Fibroblast of villous mesenchyme (primary cell): ENCODE data around the gene REPS1. TPM values are rescaled to one million over a fixed set of nuclear protein-coding genes. Genes with fewer than 3 reads are reported as not detected.
"Not testable (repeated sequence)": the region's sequence is repeated elsewhere in the genome, so short reads cannot be mapped to it uniquely, and the experiment has no call there.

Experiments
- DNase-seq: peaks from one replicate; pipeline ENCODE4 v3.0.0-alpha.2; 2010; ENCODE audit warnings: low read depth
- H3K4me3 ChIP-seq: 2 replicates; pipeline ENCODE4 v1.5.1; 2011; ENCODE audit warnings: low read depth, mild to moderate bottlenecking, low read length
- CTCF ChIP-seq: IDR thresholded peaks from 2 replicates; pipeline ENCODE4 v1.5.1; 2012; ENCODE audit warnings: low read depth, mild to moderate bottlenecking, low read length; ENCODE audit not compliant: insufficient read depth
- total RNA-seq: library from RNA; depleted of rRNA; stranded (reverse); fragments of >200 nt; gene quantifications from 2 replicates; pipeline ENCODE4 v1.2.3, GENCODE V29; 2012

Gene REPS1
- total RNA-seq, 1 donor, result 43.2 TPM

DNA sequence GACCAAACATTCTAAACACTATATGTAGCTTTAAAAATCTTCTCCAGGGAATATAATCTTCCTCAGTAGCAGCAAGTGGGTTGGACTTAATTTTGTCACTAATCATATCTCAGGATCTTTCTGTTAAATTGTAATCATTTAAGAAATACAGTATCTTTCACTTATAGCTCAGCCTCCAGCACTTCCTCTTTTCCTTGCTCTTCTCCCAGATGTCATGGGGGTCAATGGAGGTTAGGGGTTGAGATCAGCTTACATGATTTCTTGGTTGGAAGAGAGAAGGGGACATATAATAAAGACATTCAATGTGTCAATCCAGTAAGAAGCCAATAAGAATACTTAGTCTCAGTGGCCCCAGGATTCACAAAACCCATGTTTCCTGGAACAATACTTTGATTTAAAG, 15.7 kb upstream of the REPS1 start:
- no peak overlapping the region for H3K4me3 ChIP-seq
- no peak for DNase-seq
- no peak for TF ChIP-seq CTCF

DNA sequence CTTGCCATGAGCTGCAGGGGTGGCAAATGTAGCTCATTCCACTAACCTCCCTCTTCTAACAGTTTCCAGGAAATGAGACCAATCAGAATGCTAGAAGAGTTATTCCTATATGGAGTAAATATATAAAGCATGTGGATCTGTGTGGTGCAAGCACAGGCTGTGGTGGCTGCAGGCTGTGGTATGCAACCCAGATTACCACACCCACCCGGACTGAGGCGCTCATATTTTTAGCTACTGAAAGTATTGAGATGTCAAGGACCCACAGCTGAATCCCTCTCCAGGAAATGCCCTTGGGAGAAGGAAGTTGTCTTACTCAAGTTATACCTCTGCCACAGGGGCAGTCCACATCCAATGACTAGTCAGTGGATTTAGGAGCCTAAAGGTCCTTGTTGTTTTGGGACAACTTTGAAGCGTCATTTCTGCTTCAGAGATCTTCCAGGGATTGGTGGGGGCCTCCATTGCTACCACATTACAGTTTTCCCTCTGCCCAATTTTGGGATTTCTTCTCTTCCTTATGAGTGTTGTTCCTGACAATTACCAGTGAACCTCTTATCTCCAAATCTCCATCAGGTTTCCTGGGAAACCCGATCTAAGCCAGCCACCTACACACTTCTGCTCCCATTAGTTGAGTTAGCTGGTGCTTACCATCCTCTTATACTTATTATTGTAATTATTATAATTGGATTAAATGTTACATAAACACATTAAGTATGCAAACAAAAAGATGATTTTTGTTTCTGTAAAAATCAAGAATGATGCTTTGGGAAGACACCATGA, 12.1 kb upstream of the REPS1 start:
- no peak overlapping the region for H3K4me3 ChIP-seq
- TF ChIP-seq CTCF, result no peak
- DNase-seq, result no peak

- no peak for DNase-seq
- TF ChIP-seq CTCF, result no peak
- H3K4me3 ChIP-seq, result no peak overlapping the region
These were observed 9.1 kb upstream of the REPS1 start for GRCh38 chr6:138997136-138997535.

GRCh38 chr6:138996524-138996923, 8.5 kb upstream of the REPS1 start:
- DNase-seq, result no peak
- TF ChIP-seq CTCF, result no peak
- H3K4me3 ChIP-seq, result no peak overlapping the region

DNA sequence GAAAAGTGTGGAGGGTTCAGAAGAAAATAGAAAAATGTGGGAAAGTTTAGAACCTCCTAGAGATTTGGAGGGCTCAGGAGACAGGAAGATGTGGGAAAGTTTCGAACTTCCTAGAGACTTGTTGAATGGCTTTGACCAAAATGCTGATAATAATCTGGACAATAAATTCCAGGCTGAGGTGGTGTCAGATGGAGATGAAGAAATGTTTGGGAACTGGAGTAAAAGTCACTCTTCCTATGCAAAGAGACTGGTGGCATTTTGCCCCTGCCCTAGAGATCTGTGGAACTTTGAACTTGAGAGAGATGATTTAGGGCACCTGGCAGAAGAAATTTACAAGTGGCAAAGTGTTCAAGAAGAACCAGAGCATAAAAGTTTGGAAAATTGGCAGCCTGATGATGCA, 5.4 kb upstream of the REPS1 start:
- not testable (repeated sequence) for DNase-seq, H3K4me3 ChIP-seq

DNA sequence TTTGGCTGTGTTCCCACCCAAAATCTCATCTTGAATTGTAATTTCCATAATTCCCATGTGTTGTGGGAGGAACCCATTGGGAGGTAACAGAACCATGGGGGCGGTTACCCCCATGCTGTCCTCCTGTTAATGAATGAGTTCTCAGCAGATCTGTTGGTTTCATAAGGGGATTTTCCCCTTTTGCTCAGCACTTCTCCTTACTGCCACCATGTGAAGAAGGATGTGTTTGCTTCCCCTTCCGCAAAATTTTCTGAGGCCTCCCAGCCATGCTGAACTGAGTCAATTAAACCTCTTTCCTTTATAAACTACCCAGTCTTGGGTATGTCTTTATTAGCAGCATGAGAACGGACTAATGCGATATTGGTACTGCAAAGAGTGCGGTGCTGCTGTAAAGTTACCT, 4.9 kb upstream of the REPS1 start:
- not testable (repeated sequence) for DNase-seq, H3K4me3 ChIP-seq

GRCh38 chr6:138991206-138991605, 3.2 kb upstream of the REPS1 start:
- no peak for DNase-seq
- TF ChIP-seq CTCF, result no peak
- H3K4me3 ChIP-seq, result no peak overlapping the region
